HG03064 (cell line): ENCODE data around the gene HINT2.

Experiments used
- ATAC-seq: cut with Tn5 transposase; IDR thresholded peaks from one replicate; pipeline ENCODE4 v1.9.1; 2021; ENCODE audit warnings: low read depth; ENCODE audit not compliant: unreplicated experiment

HINT2 gene

DNA sequence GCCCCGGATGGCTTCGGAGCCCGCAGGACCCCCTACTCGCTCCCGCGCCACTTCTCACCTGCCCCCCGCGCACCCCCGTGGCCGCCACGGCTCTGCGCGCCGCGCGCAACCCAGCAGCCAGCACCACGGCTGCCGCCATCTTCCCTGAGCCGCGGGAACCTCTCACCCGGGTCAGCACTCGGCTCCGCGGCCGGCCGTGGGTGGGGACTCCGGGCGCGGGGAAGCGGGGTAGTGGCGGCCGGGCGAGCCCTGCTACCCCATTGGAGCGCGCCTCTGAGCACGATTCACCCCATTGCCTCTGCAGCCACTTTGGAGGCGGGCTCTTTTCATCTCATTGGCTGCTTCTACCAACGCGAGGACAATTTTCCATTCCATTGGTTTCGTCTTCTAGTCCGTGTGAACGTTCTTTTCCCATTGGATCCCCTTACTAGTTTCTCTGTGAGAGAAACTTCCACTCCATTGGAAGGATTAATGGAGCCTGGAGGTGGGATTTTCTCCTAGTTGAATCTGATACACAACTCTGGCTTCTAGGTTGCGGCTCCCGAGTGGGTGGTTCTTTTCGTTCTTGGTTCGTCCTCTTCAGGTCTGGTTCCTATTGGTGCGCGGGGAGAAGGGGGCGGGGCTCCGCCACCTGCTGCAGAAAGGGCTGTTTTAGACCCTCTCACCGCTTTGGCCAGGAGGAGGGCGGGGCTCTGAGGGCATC lies at the start of gene HINT2:
HINT2 (minus strand) TSS at position 202 of the 703 bp plus-strand sequence; CDS start at position 139, 63 bp downstream.
- ATAC-seq = peak; percentile 70

- ATAC-seq = no peak
Measured at GRCh38 chr9:35863583-35863982, 48.7 kb upstream of the HINT2 start.

- ATAC-seq = no peak
Measured at GRCh38 chr9:35862328-35862727, 47.5 kb upstream of the HINT2 start.

DNA sequence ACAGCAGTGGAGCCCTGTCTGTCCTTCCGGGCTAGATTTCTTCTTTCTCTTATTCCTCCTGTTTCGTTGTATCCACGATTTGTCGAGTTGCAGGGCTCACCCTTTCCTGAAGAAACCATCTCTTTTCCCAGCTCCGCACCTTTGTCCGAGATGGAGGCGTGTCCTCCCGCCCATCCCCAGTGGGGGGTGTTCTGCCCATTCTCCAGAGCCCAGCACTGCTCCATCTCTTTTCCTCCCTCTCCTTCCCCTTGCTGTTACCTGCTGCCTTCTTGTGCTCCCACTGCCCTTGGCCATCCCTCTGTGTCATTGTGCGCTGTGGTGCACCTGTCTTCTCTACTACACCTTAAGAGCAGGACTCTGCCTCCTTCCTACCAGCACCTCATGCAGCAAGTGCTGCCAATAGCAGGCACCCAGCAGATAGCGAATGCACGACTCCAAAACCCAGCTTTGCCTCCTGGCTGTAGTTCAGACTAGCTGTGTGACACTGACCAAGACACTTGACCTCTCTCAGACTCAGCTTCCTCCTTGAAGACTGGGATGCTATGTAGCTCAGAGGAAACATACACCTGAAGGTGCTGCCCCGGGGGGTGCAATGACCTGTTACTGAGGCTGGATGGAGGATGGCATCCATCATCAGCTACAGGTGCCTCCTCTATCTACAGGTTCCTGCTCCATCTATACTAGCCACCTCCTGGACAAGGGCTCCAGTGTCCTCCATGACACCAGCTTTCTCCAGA lies 46.5 kb upstream of the HINT2 start:
- ATAC-seq = no peak

DNA sequence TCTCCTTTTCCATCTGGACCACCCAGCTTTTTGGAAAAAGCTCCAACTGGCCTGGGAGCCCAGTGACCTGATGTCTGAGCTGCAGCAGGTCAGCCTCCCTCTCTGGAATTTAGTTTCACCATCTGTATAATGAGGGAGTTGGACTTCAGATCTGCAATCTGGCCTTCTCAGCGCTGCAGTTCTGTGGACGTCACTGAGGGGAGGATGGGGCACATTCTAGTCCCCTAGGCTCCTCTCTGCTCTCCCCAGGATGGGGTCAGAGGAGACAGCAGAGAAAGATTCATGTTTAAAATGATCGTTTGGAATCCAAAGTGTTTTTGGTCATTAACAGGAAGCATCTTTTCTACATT lies 45.1 kb upstream of the HINT2 start:
- no peak for ATAC-seq

- no peak for ATAC-seq
Measured at GRCh38 chr9:35859310-35859989, 44.6 kb upstream of the HINT2 start.

- no peak for ATAC-seq
Measured at GRCh38 chr9:35858458-35858857, 43.6 kb upstream of the HINT2 start.

DNA sequence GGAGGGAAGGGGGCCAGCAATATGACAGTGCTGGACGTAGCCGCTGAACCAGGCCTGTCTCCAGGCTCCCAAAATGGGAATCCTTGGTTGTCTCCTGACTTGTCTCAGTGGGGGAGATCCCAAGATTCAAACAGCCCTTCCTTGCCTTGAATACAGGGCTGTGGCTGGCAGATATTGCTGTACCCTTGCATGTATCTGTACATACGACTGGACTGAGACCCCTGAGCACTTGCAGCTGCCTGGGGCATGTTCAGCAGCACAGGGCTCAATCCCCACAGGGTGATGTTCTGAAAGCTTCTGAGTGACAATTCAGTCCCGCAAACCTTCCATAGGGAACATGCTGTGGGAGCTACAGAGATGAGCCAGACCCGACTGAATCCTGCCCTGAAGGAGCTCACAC lies 42.0 kb upstream of the HINT2 start:
- no peak for ATAC-seq

GRCh38 chr9:35856206-35856605 lies 41.4 kb upstream of the HINT2 start:
- ATAC-seq = no peak

GRCh38 chr9:35854091-35854762 lies 39.4 kb upstream of the HINT2 start:
- ATAC-seq = no peak

DNA sequence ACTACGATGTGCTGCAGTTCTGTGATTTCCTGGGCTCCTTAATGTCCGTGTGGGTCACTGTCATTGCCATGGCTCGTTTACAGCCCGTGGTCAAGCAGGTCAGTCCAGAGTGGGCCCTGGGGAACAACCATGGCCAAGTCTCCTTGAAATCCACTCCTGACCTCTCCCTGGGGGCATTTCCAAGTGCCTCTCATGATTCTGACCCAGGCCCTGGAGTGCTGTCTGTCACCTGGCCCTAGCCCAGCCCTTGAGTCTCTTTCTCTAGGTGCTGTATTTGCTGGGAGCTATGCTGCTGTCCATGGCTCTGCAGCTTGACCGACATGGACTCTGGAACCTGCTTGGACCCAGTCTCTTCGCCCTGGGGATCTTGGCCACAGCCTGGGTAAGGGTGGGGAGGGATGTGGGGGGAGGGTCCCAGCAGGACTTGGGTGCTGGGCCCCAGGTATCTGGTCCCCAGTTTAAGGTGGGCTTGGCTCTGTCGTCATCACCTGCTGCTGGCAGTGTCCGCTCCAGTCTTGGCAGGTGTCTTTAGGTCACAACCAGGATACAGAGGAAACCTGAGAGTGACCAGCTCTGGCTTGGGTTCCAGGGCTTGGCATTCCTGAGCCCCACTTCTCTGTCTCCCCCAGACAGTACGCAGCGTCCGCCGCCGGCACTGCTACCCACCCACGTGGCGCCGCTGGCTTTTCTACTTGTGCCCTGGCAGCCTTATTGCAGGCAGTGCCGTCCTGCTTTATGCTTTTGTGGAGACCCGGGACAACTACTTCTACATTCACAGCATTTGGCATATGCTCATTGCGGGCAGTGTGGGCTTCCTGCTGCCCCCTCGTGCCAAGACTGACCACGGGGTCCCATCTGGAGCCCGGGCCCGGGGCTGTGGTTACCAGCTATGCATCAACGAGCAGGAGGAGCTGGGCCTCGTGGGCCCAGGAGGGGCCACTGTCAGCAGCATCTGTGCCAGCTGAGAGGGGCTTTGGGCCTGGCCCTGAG lies 38.3 kb upstream of the HINT2 start:
- no peak for ATAC-seq

DNA sequence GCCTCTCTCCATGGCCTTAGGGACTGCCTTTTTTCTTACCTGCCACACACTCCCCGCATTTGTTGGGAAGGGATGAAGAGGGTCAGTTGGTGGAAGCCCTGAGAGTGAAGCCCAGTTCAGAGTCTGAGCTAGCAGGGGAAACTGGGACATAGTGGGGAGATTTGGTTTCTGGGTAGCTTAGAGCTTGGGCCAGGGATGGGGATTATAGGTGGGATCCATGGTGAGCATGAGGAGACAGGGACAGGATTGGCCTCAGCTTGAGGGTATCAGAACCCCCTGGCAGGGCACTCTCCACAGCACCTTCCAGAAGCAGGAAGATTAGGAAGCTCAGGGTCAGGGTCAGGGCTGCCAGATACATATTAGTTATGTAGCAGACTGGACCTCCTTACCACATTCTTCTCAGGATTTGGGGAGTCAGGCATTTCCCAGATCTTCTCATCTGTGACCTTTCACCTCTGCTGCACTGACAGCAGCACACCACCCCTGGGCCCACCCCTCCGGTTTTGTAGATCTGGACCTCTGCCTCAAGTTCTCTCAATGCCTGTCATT lies 37.5 kb upstream of the HINT2 start:
- no peak for ATAC-seq

DNA sequence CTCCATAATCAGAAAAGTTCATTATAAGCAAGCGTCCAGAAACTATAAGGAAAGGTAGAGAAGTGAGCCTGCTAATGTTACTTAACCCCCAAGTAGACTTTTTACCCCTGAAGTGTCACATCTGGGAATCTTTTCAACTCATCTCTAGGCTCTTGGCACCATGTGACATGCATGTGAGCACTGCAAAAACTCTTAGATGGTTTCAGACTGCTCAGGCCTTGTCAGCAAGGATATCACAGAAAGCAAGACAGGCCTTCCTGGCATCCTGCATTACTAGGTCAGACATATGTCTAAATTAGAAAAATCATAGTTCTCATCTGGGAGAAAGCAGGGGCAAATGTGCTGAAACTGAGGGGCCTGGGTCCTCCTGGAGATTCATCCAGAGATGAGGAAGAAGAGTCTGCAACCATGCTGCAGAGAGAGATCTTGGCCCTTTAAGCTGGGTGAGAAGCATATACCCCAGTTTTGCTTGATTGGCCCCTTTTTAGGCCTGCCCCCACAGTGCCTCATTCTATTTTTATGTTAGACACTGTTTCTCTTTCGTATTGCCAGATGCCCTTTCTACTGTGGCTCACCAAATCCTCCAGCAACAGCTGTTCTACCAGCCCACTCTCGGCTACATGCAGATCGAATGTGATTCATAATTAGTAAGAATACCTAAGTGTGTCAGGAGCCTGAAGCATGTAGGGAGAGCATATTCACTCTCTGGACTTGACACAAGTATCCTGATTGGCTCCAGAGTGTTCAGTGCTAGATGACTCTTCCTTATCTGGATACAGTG lies 33.1 kb upstream of the HINT2 start:
- ATAC-seq = peak; percentile 77

DNA sequence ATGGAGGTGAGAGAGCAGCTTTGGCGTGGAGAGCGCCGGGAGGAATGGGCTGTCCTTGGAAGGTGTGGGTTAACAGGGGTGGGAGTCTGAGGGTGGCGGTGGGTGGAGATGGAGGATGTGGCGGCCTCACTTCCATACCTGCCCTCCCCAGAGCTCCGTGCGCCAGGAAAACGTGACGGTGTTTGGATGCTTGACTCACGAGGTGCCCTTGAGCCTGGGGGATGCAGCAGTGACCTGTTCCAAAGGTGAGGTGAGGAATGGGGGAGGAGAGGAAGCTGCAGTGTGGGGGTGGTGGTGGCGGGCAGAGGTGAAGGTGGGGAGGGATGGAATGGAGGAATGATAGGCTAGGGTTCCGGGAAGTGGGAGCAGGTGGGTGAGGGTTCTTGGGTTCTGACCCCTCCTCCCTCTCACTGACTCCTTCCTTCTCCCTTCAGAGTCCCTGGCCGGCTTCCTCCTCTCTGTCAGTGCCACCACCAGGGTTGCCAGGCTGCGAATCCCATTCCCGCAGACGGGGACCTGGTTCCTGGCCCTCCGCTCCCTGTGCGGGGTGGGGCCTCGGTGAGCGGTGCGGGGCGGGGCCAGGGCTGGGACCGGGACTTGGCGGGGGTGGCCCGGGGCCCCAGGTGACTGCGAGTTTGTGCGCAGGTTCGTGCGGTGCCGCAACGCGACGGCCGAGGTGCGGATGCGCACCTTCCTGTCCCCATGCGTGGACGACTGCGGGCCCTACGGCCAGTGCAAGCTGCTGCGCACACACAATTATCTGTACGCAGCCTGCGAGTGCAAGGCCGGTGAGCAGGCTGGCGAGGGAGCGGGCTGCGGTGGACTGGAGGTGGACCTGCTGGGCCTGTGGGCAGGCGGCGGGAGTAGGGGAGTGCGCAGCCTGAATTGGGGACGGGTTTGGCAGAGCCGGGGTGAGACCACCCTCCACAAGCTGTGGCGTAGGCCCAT lies 31.3 kb upstream of the HINT2 start:
- ATAC-seq = no peak

DNA sequence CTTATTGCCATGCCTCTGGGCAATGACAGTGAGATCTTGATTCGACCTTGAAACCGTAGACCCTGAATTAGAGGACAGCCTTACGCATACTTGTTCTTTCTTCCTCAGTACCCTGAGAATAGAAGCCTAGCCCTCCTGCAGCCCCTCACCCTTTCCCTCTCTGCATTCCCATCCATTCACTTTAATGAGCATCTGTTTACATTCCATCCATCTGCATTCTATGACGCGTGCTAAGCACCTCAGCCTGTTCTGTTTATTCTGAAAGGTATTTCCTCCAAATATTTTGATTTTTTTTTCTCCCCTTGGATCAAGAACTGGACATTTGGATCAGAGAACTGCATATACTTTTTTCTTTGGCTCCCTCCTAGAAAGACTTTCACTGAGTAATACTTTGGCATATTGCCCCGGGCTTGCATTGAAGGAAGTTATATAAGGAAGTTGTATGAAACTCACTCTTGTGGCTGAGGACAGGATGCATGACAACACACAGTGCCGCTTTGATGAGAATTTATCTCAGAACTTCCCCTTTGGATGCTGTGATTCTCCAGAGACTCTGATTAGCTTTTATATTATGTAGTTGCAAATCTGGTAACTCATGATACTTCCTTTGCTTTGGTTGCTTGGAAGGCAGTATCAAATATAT lies 29.9 kb upstream of the HINT2 start:
- ATAC-seq = no peak

DNA sequence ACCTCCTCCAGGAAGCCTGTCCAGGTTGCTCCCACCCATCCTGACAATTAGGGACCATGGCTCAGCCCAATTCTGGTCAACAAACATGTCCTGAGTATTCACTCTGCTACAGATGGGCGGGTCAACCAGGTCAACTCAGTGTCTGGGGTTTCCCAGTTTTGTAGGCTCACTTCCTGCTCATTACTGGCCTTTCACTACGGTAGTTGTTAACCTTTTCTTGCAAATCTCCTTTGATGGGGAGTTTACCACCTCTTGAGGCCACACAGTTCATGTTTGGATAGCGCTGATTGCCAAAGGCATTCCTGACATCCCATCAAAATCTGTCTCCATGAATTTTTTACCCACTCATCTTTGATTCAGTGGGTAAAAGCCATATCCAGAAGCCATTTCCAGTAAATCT lies 28.0 kb upstream of the HINT2 start:
- no peak for ATAC-seq

GRCh38 chr9:35842020-35842745 lies 27.3 kb upstream of the HINT2 start:
- no peak for ATAC-seq
